SK-N-SH treated with all-trans-retinoic acid at 6 μM for 48 hours (cell line): ENCODE results near the gene UBE3C.

Experiments
- ATAC-seq: fragments of 200-7000 bp; cut with Tn5 transposase; 3 replicates; pipeline ENCODE4 v1.9.1; 2020; ENCODE audit warnings: mild to moderate bottlenecking, moderate library complexity
- BACH2 ChIP-seq: fragments of 250-450 bp; sonication (Bioruptor Pico); IDR thresholded peaks from 2 replicates; pipeline ENCODE4 v1.9.0; 2021; ENCODE audit warnings: mild to moderate bottlenecking, borderline replicate concordance
- ESRRG ChIP-seq: fragments of 250-450 bp; sonication (Bioruptor Pico); IDR thresholded peaks from 2 replicates; pipeline ENCODE4 v1.6.1; 2021; ENCODE audit warnings: mild to moderate bottlenecking
- GLIS3 ChIP-seq: fragments of 250-450 bp; sonication (Bioruptor Pico); IDR thresholded peaks from 2 replicates; pipeline ENCODE4 v1.5.0; 2020; ENCODE audit warnings: mild to moderate bottlenecking, moderate library complexity
- OSR1 ChIP-seq: fragments of 250-450 bp; sonication (Bioruptor Pico); IDR thresholded peaks from 2 replicates; pipeline ENCODE4 v1.8.0; 2022; ENCODE audit warnings: moderate library complexity, mild to moderate bottlenecking, inconsistent platforms
- RARB ChIP-seq: fragments of 250-450 bp; sonication (Bioruptor Pico); IDR thresholded peaks from 2 replicates; pipeline ENCODE4 v1.8.0; 2021; ENCODE audit warnings: mild to moderate bottlenecking, moderate library complexity
- SNAI2 ChIP-seq: fragments of 250-450 bp; sonication (Bioruptor Pico); IDR thresholded peaks from 2 replicates; pipeline ENCODE4 v1.5.0; 2020; ENCODE audit warnings: mild to moderate bottlenecking, moderate library complexity
- TCF4 ChIP-seq: fragments of 250-450 bp; sonication (Bioruptor Pico); IDR thresholded peaks from 2 replicates; pipeline ENCODE4 v1.8.0; 2021; ENCODE audit warnings: mild to moderate bottlenecking, moderate library complexity, borderline replicate concordance
- ZC3H10 ChIP-seq: fragments of 250-450 bp; sonication (Bioruptor Pico); IDR thresholded peaks from 2 replicates; pipeline ENCODE4 v1.5.1; 2021; ENCODE audit warnings: mild to moderate bottlenecking, moderate library complexity
- ZFP3 ChIP-seq: fragments of 250-450 bp; sonication (Bioruptor Pico); IDR thresholded peaks from 2 replicates; pipeline ENCODE4 v1.5.0; 2020; ENCODE audit warnings: mild to moderate bottlenecking, moderate library complexity
- ZFP30 ChIP-seq: fragments of 450-650 bp; formaldehyde crosslinking; IDR thresholded peaks from 2 replicates; pipeline ENCODE4 v1.5.0; 2022; ENCODE audit warnings: mild to moderate bottlenecking, moderate library complexity
- ZNF565 ChIP-seq: fragments of 450-650 bp; formaldehyde crosslinking; conservative IDR thresholded peaks from 2 replicates; pipeline ENCODE4 v1.5.0; 2020; ENCODE audit warnings: low read depth, mild to moderate bottlenecking, moderate library complexity
- ZNF70 ChIP-seq: fragments of 450-650 bp; formaldehyde crosslinking; IDR thresholded peaks from 2 replicates; pipeline ENCODE4 v1.5.0; 2020; ENCODE audit warnings: mild to moderate bottlenecking, moderate library complexity
- TF ChIP-seq, protein P1 (sequence below): fragments of 250-450 bp; sonication (Bioruptor Pico); IDR thresholded peaks from 2 replicates; pipeline ENCODE4 v1.8.0; 2020; ENCODE audit warnings: mild to moderate bottlenecking, moderate library complexity, borderline replicate concordance
- TF ChIP-seq, protein P2 (sequence below): fragments of 250-450 bp; sonication (Bioruptor Pico); IDR thresholded peaks from 2 replicates; pipeline ENCODE4 v1.5.1; 2021; ENCODE audit warnings: mild to moderate bottlenecking, moderate library complexity
- TF ChIP-seq, protein P3 (sequence below): fragments of 250-450 bp; sonication (Bioruptor Pico); IDR thresholded peaks from 2 replicates; pipeline ENCODE4 v1.5.0; 2020; ENCODE audit warnings: mild to moderate bottlenecking, moderate library complexity
- TF ChIP-seq, protein P4 (sequence below): fragments of 250-450 bp; sonication (Bioruptor Pico); IDR thresholded peaks from 2 replicates; pipeline ENCODE4 v1.8.0; 2021; ENCODE audit warnings: low read depth, mild to moderate bottlenecking, moderate library complexity, borderline replicate concordance
- TF ChIP-seq, protein P5 (sequence below): fragments of 250-450 bp; sonication (Bioruptor Pico); IDR thresholded peaks from 2 replicates; pipeline ENCODE4 v1.5.1; 2020; ENCODE audit warnings: low read depth, mild to moderate bottlenecking, moderate library complexity

UBE3C gene

DNA sequence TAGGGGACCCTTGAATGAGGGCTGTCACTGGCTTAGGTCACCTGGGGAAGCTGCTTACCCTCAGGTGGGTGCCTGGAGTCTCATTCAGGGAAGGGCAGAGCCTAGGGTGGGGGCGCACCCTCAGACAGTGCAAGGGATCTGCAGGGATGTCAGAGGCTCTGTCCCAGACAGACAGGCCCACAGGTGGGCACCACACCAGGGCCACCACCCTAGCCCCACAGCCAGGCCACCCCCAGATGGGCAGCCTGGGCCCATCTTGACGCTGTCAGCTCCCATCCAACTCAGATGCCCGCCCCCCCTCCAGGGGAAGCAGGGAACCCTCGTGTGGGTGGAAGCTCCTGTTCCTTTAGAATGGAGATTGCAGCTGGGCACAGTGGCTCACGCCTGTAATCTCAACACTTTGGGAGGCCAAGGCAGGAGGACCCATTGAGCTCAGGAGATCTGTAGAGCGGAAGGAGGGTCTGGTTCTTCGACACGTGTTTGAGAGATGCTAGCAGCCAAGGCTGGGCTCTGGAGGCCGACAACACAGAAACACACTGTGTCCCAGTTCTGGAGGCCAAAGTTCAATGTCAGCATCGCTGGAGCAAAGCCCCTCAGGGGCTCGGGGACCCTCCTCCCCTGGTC is 139.6 kb downstream of the UBE3C start:
- no peak for ATAC-seq
- TF ChIP-seq SNAI2 (CRISPR knock-in tag) (no peak), ESRRG (no peak), ZFP3 (no peak), GLIS3 (CRISPR knock-in tag) (no peak), OSR1 (CRISPR knock-in tag) (no peak), ZFP30 (CRISPR knock-in tag) (no peak)
- TF ChIP-seq, protein P1, sequence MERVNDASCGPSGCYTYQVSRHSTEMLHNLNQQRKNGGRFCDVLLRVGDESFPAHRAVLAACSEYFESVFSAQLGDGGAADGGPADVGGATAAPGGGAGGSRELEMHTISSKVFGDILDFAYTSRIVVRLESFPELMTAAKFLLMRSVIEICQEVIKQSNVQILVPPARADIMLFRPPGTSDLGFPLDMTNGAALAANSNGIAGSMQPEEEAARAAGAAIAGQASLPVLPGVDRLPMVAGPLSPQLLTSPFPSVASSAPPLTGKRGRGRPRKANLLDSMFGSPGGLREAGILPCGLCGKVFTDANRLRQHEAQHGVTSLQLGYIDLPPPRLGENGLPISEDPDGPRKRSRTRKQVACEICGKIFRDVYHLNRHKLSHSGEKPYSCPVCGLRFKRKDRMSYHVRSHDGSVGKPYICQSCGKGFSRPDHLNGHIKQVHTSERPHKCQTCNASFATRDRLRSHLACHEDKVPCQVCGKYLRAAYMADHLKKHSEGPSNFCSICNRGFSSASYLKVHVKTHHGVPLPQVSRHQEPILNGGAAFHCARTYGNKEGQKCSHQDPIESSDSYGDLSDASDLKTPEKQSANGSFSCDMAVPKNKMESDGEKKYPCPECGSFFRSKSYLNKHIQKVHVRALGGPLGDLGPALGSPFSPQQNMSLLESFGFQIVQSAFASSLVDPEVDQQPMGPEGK (CRISPR knock-in tag): no peak

DNA sequence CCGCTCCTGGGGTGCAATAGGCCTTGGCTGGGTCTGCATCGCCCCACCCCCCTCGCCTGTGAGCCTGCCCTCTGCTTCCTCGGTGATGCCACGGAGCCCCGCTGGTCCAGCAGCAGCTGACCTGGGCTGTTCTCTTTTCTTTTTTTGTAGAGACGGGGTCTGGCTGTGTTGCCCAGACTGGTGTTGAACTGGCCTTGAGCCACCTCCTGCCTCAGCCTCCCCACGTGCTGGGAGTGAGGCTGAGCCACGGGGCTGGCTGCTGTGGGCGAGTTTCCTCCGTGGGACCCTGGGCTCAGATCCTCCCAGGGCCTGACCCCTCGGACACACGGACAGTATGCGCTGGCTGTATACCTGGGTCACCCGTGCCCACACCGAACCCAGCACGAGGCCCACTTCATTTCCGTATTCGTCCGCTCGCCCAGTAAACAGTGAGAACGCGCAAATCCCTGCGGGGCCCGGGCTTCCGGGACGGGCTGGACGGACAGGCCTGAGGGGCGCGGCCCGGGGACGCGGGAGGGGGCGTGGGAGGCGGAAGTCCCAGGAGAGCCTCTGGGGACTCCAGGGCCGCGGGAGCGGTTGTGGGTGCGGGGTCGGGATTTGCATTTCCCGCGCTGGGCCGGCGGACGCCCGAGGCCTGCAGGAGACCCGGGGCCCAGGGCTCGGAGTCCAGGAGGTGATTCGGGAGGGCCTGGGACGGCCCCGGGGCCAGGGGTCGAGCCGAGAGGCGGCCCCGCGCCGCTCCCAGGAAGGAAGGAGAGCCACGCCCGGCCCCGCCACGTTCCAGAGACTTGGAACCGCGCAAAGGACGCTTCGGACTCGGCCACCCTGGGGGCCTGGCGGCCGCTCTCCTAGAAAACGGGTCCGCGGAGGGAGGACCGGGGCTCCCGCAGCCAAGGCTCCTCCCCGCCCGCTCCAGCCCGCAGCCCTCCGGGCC is 140.3 kb downstream of the UBE3C start:
- TF ChIP-seq, protein P2, sequence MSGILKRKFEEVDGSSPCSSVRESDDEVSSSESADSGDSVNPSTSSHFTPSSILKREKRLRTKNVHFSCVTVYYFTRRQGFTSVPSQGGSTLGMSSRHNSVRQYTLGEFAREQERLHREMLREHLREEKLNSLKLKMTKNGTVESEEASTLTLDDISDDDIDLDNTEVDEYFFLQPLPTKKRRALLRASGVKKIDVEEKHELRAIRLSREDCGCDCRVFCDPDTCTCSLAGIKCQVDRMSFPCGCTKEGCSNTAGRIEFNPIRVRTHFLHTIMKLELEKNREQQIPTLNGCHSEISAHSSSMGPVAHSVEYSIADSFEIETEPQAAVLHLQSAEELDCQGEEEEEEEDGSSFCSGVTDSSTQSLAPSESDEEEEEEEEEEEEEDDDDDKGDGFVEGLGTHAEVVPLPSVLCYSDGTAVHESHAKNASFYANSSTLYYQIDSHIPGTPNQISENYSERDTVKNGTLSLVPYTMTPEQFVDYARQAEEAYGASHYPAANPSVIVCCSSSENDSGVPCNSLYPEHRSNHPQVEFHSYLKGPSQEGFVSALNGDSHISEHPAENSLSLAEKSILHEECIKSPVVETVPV: no peak
- TF ChIP-seq GLIS3 (CRISPR knock-in tag) (no peak), ZNF565 (CRISPR knock-in tag) (no peak), SNAI2 (CRISPR knock-in tag) (no peak), OSR1 (CRISPR knock-in tag) (no peak), BACH2 (no peak), ZC3H10 (no peak), TCF4 (CRISPR knock-in tag) (no peak), ZNF70 (CRISPR knock-in tag) (no peak), ESRRG (no peak), ZFP3 (no peak), RARB (CRISPR knock-in tag) (no peak)
- TF ChIP-seq, protein P3, sequence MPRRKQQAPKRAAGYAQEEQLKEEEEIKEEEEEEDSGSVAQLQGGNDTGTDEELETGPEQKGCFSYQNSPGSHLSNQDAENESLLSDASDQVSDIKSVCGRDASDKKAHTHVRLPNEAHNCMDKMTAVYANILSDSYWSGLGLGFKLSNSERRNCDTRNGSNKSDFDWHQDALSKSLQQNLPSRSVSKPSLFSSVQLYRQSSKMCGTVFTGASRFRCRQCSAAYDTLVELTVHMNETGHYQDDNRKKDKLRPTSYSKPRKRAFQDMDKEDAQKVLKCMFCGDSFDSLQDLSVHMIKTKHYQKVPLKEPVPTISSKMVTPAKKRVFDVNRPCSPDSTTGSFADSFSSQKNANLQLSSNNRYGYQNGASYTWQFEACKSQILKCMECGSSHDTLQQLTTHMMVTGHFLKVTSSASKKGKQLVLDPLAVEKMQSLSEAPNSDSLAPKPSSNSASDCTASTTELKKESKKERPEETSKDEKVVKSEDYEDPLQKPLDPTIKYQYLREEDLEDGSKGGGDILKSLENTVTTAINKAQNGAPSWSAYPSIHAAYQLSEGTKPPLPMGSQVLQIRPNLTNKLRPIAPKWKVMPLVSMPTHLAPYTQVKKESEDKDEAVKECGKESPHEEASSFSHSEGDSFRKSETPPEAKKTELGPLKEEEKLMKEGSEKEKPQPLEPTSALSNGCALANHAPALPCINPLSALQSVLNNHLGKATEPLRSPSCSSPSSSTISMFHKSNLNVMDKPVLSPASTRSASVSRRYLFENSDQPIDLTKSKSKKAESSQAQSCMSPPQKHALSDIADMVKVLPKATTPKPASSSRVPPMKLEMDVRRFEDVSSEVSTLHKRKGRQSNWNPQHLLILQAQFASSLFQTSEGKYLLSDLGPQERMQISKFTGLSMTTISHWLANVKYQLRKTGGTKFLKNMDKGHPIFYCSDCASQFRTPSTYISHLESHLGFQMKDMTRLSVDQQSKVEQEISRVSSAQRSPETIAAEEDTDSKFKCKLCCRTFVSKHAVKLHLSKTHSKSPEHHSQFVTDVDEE (CRISPR knock-in tag): no peak
- TF ChIP-seq, protein P4, sequence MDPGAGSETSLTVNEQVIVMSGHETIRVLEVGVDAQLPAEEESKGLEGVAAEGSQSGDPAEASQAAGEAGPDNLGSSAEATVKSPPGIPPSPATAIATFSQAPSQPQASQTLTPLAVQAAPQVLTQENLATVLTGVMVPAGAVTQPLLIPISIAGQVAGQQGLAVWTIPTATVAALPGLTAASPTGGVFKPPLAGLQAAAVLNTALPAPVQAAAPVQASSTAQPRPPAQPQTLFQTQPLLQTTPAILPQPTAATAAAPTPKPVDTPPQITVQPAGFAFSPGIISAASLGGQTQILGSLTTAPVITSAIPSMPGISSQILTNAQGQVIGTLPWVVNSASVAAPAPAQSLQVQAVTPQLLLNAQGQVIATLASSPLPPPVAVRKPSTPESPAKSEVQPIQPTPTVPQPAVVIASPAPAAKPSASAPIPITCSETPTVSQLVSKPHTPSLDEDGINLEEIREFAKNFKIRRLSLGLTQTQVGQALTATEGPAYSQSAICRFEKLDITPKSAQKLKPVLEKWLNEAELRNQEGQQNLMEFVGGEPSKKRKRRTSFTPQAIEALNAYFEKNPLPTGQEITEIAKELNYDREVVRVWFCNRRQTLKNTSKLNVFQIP (CRISPR knock-in tag): no peak
- TF ChIP-seq, protein P1 (CRISPR knock-in tag): no peak
- no peak for ATAC-seq

DNA sequence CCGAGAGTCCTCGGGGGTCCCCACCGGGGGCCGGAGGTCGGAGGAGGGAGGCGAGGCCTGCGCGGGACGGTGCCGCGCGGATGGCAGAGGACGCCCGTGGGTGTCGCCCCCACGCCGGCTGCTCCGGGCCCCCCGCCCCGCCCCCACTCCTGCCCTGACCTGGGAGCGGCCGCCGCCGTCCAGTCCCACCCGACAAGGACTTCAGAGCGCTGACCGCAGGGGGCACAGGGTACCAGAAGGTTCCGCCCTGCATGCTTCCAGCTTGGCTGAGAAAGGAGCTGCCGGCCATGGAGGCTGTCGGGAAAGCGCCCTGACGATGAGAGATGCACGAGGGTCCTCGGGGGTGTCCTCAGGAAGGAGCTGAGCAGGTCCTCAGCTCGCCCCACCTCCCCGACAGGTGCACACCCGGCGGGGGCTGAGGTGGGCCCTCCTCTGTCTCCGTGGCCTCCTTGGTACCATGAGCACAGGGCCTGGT is 141.1 kb downstream of the UBE3C start:
- no peak for ATAC-seq
- TF ChIP-seq, protein P5, sequence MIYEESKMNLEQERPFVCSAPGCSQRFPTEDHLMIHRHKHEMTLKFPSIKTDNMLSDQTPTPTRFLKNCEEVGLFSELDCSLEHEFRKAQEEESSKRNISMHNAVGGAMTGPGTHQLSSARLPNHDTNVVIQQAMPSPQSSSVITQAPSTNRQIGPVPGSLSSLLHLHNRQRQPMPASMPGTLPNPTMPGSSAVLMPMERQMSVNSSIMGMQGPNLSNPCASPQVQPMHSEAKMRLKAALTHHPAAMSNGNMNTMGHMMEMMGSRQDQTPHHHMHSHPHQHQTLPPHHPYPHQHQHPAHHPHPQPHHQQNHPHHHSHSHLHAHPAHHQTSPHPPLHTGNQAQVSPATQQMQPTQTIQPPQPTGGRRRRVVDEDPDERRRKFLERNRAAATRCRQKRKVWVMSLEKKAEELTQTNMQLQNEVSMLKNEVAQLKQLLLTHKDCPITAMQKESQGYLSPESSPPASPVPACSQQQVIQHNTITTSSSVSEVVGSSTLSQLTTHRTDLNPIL (CRISPR knock-in tag): no peak
- no peak for TF ChIP-seq ESRRG
- no peak for TF ChIP-seq ZNF70 (CRISPR knock-in tag)
- TF ChIP-seq, protein P4 (CRISPR knock-in tag): no peak
- TF ChIP-seq, protein P1 (CRISPR knock-in tag): no peak
